CD1c-positive myeloid dendritic cell (primary cell): ENCODE data around the gene CD164L2.

Source experiments
- DNase-seq: peaks from one replicate; pipeline ENCODE4 v3.0.0-alpha.2; 2016; ENCODE audit errors: extremely low spot score

Gene CD164L2

DNA sequence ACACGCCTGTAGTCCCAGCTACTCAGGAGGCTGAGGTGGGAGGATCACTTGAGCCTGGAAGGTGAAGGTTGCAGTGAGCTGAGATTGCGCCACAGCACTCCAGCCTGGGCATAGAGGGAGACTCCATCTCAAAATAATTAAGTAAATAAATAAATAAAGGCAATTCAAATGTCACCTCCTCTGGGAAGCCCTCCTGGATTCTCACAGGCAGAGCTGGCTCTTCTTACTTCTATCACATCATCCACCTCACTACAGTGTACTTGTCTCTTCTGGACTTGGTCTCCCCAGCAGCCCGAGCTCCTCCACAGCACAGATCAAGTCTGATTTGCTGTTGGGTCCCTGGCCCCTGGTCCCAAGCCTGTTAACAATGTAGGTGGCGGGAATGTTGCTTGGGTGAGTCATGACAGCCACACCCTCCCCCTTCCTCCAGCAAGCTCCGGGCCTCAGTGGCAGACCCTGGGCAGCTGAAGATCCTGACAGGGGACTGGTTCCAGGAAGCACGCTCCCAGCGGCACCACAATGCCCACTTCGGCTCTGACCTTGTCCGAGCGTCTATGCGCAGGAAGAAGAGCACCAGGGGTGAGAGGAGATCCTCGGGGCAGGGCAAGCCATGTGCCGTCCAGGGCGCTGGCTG lies 36.0 kb downstream of the CD164L2 start:
- no peak for DNase-seq

DNA sequence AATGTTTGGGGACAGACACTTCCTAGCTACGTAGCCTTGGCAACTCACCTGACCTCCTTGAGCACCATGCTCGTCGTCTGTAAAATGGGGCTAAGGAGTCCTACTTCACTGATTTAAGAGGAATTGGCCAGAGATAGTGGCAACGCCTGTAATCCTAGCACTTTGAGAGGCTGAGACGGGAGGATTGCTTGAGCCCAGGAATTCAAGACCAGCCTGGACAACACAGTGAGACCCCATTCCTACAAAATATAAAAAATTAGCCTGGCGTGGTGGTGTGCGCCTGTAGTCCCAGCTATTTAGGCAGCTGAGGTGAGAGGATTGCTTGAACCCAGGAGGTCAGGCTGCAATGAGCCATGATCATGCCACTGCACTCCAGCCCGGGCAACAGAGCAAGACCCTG lies 36.8 kb downstream of the CD164L2 start:
- DNase-seq = no peak

DNA sequence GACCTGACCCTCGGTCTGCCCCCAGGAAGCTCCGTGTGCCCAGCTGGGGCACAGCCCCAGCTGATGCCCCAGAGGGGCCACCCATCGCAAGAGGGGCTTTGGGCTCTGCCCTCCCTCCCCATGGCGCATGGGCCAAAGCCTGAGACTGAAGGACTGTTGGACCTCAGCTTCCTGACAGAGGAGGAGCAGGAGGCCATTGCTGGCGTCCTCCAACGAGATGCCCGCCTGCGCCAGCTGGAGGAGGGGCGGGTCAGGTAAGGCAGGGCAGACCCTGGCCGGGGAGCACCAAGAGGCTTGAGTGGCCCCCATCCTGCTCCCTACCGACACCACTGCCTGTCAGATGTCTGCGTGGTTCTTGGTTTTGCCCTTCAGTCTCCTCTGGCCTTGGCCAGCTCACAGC lies 37.9 kb downstream of the CD164L2 start:
- DNase-seq = no peak

DNA sequence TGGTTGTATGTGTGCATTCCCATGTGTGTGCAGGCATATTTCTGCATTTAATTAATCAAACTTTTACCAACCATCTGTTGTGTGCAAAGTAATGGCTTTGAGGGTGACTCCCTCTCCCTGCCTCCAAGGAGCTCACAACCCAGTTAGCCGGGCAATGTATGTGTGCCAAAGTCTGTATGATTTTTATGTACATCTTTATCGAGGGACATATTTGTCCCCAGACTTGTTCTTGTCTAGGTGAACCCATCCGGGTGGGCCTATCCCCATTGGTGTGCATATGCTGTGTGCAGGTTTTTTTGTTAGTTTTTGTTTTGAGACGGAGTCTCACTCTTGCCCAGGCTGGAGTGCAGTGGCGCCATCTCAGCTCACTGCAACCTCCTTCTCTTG lies 39.5 kb downstream of the CD164L2 start:
- DNase-seq = no peak

DNA sequence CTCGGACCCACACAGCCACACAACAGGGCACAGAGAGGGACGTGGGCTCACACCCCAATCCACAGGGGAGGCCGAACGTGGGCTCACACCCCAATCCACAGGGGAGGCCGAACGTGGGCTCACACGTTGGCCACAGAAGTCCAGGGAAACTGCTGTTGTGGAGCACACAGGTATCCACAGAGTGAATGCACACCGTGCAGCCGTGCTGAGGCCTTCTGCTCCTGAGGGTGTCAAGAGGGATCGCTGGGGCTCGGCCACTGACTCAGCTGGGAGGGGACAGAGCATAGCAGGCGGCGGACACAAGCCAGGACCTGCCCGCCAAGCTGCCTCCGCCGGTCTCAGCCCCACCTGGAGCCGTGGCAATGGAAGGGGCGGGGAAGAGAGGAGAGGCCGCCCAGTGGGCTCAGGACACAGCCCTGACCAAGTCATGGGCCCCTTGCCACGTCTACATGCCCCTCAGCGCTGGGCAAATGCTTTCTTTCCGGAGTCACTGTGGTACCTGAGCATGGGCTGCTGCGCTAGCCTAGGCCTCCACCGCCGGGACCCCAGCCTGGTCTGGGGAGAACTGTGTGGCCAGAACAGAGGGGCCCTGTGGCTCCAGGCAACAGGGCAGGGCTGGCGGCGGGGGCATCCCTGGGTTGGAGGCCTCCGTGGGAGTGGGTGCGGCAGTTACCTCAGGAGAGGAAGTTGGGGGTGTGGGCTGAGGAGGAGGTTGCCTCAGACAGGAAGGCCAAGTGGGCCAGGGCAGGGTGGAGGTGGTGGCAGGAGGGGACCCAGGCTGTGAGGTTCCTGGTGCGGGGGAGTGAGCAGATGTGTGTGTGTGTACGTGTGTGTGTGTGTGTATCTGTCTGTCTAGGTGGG lies 40.1 kb downstream of the CD164L2 start:
- DNase-seq = peak; percentile 81

DNA sequence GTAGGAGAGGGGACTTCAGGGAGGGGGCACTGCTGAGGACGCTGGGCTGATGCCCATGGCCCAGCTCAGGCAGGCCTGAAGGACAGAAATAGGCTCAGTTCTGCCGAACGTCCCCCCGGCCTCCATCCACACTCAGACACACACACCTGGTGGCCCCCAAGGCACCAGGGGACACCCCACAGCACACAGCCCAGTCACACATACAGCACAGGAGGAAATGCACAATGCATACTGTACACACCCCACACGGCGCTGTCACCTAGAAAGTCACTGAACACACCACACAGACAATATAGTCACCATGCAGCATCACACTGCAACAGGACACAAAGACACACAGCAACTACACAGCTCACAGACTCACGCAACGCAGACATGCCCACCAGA lies 40.7 kb downstream of the CD164L2 start:
- peak; percentile 11 for DNase-seq

DNA sequence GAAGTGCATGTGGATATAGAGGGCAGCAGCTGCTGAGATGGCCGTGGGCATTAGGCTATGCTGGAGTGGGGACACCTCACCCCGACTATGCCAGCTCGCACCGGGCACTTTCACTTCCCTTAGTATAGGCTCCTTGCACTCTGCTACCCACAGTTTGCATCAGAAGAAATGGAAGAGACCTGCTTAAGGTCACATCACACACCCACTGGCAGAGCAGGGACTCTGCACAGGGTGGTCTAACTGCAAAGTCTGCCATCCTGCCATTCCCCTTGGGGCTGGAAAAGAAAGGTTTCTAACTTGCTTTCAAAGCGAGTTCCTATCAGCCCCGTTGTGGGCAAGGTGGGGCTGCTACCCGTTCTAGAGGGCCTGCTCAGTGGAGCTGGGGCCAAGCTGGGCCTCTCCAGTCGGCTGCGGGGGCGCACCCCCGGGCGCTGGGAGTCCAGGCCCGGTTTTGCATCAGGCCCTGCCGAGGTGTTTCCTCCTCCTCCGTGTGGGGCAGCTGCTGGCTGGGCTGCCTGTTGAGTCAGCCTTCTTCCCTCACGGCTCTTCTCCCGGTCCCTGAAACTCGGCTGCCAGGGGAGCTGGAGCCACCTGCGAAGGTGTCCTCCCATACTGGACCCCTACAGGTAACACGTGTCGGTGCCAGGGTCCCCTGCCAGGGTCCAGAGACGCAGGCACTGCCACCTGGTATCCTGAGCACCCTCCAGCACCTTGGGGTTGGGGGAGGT lies 41.4 kb downstream of the CD164L2 start, which contains the start of gene SYTL1:
TSS of gene SYTL1 (plus strand) at position 498 of the 728 bp plus-strand sequence. CDS start 3,313 bp downstream, outside the sequence.
- DNase-seq = peak; percentile 80

DNA sequence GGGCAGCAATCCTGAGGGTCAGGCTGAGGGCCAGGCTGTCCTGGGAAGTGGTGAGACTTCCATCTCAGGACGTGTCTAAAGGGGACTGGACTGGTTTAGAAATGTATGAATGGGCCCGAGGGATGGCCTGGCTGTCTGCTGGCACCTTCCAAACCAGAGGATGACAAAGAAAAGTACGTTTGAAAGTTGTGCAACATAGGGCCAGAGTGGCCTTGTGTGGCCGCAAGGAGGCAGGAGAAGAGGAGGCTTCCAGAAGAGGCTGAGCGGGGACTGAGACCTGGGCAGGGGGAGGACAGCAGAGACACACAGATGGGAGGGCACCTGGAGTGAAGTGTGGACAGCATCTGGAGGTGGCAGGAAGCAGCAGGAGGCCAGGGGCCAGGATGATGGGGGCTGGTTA lies 43.9 kb downstream of the CD164L2 start:
- DNase-seq = no peak

DNA sequence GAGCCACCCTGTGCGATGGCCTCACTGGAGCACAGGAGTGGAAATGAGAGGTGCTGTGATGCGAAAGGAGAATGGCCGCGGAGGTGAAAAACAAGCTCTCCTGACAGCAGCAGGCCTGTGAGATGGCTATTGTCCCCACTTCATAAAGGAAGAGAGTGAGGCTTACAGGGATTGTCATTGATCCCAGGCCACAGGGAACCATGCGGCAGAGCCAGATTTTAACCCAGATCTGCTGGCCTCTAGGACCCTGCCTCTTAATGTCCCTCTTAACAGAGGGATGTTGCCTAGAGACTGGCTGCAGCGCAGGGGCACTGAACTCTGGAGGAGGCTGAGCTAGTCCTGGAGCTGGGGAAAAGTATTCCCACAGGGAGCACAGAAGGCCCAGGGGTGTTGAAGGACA lies 44.4 kb downstream of the CD164L2 start:
- DNase-seq = no peak

DNA sequence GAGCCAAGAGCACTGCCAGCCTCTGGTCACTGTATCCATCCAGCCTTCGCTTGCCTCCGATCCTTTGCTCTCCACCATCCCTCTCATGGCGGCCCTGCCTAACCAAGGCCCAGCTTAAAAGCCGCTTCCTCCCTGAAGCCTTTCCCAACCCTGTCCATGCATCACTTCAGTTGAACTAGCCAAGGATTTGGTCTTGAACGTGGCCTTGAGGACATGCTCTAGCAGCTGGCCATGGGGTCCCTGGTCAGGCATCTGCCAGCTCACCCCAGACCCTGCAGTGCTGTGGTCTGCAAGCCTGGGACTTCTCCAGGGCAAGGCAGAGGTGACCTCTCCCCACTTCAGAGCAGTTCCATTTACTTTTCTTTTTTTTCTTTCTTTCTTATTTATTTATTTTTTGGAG lies 46.4 kb downstream of the CD164L2 start:
- DNase-seq = no peak

DNA sequence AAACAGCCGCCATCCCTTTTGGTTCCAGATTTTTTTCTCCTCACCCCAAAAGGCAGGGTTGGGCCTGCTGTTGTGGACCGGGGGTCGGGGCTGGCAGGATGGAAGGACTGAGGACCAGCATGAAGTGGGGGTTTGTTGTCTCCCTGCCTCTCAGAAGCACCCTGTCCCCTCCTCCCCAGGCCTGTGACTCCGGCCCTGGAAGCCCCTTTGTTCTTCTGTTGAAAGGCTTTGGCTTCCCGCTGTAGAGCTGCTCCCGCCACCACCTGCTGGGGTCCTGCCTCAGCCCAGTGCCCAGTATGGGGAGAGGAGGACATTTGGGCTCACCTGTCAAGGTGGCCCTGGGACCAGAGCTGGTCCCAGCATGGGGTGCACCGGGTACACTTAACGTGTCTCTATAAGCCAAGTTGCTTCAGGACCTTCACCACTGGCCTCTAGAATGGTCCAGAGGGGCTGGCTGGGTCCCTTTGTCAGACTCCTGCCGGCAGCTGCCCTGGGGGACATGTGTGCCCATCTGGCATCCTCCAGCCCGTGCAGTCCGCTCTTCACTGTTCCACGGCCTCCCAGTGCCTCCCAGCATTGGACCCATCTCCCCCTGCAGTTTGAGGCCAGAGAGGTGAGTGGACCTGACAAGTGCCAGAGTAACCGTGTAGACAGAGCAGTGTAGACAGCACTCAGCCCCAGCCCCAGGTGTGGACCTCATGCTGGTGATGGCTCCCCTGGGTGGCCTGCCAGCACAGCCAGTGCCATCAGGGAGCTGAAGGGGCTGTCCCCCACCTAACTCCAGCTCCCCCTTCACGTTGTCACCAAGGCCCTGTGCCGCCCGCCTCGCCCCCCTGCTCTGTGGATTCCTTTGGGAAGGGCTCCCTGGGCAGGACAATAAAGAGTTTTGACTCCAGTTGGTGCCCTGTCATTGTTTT lies 47.4 kb downstream of the CD164L2 start:
- no peak for DNase-seq

DNA sequence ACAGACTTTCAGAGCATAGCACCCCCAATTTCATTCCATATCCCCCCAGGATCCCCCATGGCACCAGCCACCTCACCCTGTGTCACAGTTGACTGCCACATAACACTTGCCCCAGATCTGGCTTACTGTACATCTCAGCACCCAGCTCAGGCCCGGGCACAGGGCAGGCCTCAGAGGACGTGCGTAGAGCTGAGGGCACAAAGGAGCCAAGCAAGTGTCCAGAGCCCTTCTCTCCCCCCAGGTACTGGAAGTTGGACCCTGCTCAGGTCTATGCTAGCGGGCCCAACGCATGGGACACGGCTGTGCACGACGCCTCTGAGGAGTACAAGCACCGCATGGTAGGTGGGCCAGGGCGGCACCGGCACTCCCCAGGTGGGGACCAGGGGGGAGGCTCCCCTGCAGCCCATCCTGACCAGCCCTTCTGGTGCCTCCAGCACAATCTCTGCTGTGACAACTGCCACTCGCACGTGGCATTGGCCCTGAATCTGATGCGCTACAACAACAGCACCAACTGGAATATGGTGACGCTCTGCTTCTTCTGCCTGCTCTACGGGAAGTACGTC lies 49.3 kb downstream of the CD164L2 start:
- no peak for DNase-seq

DNA sequence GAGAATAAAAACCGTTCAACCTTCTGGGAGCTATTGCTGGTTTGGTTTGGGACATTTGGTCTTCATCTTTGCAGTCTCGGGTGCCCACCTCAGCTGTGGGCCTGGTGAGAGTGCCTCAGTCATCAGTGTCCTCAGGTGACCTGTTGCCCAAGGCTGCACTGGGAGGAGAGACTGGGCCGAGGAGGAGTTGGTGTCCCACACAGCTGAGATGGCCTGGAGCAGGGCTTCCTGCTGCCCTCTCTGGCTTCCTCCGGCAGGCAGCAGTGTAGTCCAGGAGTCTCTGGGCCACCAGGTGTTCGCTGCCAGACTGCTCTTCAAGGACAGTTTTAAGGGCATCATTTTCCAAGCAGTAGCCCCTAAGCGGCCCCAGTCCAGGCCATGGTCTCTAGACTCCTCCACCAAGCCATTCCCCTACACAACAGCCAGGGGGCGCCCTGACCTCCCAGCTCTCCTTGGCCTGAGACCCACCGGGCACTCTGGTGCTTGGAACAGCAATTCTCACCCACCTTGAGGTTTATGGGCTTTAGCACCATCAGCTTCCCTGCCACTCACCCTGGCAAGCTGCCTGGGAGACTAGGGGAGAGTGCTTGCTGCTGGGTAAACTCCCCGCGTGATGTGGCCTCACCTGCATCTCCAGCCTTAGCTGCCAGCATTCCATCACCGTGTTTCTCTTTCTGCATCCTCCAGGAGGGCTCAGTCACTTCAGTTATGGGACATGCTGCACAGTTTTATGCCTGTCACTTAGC lies 50.4 kb downstream of the CD164L2 start:
- peak; percentile 56 for DNase-seq

DNA sequence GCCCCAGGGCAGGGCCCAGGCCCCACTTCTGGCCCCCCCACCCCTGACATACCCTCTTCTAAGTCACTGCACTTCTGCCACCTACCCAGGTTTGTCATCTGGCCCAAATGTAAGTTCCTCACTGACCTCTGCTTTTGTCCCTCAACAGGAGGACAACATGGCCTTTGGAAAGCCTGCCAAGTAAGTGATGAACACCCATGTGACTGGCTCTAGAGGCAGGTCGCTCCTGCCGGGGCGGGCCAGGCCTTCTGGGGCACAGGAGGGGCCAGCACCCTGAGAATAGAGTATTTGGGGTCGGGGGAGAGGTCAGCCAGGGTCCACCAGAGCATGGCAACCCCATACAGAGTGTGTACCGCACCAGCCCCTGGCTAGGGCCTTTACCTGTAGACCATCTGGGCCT lies 51.2 kb downstream of the CD164L2 start:
- DNase-seq = no peak

DNA sequence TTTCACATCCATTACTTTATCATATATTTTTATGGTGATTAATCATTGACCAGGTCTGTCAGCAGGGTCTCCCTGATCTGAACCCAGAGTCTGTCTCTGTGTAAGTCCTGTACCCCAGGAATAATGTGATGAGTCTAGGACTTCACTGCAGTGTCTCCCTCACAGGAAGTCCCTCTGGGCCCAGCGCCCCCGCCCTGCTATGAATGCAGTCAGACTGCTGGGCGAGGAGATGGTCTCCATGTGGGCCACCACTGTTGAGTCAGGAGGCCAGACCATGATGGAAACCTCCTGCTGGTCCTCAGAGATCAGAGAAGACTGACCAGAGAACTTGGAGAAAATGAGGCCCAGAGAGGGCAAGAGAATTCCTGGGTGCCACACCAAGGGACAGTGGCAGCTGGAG lies 51.7 kb downstream of the CD164L2 start:
- DNase-seq = no peak

DNA sequence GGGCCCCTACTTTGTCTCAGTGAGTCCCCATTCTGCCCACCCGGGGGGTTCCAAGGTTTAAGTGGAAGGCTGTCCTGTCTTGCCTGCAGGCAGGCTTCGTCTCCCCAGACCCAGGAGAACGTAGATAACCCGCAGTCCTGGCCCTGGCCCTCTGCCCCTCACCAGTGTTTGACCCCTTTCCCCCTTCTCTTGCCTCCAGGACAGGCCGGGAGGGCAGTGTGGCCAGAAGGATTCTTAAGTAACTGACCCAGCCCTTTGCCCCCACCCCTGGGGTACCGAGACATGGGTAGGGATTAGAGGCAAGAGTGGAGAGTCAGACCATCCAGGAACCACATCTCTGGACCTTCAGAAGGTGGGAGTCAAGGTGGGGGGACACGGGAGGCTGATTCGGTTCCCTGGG lies 52.3 kb downstream of the CD164L2 start:
- DNase-seq = no peak
